Cerebellar nuclear complex (tissue), 1 donor: ENCODE data around the gene APLF.
"Not testable (repeated sequence)": the region's sequence is repeated elsewhere in the genome, so short reads cannot be mapped to it uniquely, and the experiment has no call there.

Source experiments
- DNase-seq, 2 experiments: peaks; one replicate each; lab custom pipeline; 2025; lab: John Stamatoyannopoulos, UW

APLF gene

DNA sequence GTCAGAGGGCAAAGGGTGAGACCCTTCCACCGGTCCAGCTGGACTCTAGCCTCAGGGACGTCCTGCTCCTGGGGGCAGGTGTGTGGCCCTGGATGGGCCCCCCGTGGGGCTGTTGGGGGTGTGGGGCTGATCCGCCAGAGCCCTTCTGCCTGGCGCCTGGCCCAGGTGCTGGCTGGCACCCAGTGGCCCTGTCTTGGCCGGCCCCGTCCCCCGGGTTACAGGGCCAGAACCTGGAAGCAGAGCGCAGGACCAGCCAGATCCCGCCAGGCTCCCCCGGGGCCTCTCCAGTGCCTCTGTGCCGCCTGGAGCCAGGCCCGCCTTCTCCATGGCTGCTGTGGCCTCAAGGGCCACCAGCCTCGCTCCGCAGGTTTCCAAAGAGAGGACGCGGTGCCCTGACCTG, 62.3 kb downstream of the APLF start:
- DNase-seq = not testable (repeated sequence)

DNA sequence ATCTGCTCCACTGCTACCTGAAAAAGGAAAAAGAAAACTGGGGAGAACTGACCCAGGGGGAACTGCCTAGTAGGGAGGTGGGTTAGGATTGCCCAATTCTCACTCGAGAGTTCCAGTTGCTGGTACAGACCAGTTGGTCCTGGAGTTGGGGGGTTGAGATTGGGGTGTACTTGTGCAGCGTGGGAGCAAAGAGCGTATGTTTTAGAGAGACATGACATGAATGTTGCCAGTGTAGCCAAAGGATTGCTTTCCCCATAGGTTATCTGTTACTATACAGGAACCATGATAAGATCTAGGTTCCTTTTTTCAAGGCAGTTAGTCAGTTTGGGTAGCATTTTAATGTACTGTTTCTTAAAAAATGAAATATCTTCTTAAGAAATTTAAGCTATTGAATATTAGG, 68.6 kb downstream of the APLF start:
- no peak for DNase-seq

DNA sequence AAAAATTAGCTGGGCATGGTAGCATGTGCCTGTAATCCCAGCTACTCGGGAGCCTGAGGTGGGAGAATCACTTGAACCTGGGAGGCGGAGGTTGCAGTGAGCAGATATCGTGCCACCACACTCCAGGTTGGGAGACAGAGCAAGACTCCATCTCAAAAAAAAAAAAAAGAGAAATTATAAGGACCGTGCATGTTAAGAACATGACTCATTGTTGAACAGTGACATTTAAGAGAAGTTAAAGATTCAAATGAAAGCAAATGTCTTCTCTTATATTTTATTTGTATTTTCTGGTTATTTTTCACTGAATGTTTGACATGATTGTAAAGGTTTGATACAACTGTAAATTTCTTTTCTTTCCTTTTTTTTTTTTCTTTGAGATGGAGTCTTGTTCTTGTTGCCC, 69.6 kb downstream of the APLF start:
- DNase-seq = no peak

DNA sequence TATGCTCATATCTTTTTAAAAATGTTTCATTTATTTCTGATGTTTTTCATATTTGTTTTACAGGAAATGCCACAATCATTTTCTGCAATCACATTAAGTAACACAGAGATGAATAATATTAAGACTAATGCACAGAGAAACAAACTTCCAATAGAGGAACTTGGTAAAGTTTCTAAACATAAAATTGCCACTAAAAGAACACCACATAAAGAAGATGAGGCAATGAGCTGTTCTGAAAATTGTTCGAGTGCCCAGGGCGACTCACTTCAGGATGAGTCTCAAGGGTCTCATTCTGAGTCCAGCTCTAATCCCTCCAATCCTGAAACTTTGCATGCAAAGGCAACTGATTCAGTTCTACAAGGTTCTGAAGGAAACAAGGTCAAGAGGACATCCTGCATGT, 70.4 kb downstream of the APLF start:
- no peak for DNase-seq

DNA sequence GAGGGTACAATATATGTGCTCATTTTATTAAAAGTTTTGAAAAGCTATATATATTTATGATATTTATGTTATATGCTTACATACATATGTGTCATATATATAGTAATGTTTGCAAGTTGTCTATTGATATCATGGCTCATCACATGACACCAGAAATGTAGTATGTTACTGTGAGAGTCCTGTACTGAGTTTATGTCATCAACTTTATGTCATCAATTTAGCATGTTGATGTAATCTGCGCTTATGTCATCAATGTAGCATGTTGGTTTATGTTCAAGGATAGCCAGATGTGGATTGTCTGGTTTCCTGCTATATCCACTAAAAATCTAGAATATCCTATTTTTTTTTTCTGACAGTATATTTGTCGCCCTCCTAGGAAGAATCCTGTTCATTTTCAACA, 77.4 kb downstream of the APLF start:
- no peak for DNase-seq

DNA sequence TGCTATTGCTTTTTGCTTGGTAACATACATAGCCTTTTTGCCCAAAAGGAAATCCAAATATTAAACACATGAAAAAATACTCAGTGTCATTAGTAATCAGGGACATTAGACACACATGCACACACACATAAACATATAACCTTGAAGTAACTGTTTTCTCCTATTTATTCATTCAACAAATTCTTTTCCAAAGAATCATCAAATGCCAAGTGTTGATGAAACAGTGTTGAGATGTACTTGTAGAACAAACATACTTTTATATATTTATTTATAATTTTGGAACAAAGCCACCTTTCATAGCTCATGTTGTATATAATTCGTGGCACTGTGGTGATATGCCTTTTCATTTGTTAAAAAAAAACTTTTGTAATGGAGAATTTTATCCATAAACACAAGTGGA, 81.0 kb downstream of the APLF start:
- DNase-seq = no peak

DNA sequence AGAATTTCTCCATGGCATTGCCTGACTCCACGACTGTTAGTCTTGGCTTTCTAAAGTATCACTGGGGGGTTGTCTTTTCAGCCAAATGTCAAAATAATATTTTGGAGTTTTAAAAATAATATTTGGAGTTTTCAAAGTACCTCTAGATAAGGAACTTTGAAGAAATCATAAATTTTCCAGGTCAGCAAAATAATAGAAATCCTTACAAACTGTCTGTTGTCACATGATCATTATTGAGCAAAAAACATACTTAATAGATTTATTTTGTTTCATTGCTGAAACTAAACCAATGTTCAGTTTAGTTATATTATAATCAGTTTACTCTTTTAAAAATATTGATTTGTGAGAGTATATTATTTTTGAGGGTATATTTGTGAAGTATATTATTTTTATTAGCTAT, 85.7 kb downstream of the APLF start:
- no peak for DNase-seq

DNA sequence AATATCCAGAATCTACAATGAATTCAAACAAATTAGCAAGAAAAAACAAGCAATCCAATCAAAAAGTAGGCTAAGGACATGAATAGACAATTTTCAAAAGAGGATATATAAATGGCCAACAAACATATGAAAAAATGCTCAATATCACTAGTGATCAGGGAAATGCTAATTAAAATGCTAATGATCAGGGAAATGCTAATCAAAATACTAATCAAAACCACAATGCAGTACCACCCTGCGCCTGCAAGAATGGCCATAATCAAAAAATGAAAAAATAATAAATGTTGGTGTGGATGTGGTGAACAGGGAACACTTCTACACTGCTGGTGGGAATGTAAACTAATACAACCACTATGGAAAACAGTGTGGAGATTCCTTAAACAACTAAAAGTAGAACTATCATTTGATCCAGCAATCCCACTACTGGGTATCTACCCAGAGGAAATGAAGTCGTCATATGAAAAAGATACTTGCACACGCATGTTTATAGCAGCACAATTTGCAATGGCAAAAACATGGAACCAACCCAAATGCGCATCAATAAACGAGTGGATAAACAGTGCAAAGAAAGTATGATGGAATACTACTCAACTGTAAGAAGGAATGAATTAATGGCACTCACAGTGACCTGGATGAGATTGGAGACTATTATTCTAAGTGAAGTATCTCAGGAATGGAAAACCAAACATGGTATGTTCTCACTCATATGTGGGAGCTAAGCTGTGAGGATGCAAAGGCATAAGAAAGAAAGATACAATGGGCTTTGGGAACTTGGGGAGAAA, 88.2 kb downstream of the APLF start:
- not testable (repeated sequence) for DNase-seq

DNA sequence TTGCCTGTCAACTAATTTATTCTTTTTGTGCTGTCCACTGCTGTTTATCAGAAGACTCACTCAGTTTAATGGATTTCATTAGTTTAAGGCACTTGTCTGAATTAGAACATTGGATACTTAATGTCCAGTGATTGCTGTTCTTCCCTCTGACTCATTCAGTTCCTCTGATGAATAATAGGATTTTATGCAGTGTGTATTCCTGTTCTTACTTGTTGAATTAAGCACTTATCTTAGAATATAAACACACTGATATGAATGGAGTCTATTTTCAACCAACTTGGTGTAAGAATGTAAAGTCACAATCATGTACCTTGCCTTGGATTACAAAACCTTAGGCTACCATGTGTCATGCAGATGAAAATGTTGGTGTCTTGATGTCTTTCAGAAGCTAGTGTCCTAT, 89.0 kb downstream of the APLF start:
- DNase-seq = no peak

DNA sequence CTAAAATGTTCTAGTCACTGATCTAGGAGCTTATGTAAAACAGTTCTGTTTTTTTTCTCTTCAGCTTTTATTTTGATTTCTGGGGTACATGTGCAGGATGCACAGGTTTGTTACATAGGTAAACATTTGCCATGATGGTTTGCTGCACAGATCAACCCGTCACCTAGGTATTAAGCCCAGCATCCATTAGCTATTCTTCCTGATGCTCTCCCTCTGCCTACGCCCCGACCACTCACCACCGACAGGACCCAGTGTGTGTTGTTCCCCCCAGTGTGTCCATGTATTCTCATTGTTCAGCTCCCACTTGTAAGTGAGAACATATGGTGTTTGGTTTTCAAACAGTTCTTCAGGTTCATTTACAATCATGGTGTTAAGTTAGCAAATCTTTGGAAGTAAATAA, 91.2 kb downstream of the APLF start:
- DNase-seq = no peak

DNA sequence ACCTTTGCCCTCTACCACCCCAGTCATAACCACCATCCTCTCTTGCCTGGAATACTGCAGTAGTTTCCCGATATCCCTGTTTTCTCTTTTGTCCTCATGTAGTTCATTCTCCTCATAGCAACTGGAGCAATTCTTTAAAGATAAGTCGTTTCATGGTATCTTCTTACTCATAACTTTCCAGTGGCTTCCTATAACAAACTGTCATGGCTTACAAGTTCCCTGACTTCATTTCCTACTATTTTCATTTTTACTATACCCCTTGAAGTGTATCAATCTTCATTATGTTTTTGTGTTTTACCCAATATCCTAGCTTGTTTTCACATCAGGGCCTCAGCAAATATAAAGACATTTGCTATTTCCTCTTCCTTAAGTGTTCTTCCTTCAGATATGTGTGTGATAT, 92.3 kb downstream of the APLF start:
- DNase-seq = no peak

DNA sequence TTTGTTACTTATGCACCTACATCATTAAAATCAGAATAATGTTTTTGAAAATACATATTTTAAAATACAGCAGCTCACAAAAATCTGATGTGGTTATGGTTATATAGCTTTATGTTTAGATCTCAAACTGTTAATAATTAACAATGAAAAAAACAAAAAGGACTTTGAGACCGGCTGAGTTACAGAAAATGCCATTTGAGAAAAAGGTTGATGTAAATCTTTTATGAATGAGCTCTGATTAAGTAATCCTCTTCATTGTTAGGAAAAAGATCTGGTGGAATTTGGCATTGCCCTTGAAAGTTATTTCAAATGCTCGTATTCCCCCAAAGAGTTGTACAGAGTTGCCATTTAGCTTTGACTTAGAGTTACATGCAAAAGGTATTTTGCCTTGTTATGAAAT, 93.2 kb downstream of the APLF start:
- no peak for DNase-seq

DNA sequence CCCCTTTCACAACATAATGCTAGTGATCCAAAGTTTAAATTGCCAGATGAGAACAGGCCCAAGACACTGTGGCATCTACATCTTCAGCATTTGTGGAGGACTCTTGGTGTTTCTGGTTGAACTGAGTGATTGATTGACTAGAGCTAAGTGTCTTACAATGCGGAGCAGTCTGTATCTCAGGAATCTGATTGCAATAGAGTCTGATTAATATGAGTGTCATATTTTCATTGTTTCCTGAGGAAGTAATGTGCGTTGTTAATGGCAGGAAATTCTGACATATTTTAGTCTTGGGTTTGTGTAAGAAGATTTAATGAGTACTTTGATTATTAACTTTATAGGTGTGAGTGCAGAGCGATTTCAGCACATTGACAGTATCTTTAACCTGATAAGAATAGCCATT, 94.0 kb downstream of the APLF start:
- DNase-seq = no peak

DNA sequence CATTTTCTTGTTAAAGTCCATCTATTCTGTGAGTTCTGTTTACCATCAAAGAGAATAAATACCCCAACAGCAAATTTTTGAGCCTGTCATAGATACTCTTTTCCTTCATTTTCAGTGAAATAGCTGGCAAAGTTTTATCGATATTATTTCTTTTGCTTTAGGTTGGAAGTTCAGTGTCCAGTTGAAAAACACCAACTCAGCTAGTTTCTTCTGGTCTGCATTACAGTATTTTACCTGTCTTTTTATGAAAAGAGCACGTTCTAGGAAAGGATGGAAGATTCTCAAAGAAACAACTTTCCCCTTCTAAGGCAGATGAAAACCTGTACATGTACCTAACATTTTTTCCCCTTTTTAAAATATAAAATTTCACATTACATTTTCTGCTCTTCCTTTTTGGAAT, 95.5 kb downstream of the APLF start:
- DNase-seq = no peak

DNA sequence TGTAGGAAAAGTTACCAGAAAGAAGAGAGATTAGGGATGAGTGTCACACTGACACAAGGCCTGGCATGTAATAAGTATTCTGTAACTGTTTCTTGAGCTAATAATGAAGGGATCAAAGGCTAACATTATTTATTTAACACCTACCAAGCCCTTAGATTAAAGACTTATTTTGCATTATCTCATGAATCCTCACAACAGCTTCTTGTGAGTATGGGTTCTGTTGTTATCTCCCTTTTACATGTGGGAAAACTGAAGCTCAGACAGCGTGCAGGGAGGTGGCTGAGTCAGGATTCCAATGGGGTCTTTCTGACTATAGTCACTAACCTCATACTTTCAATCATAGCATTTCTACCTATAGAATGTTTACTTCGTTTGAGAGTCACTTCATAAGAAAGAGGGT, 97.0 kb downstream of the APLF start:
- no peak for DNase-seq

DNA sequence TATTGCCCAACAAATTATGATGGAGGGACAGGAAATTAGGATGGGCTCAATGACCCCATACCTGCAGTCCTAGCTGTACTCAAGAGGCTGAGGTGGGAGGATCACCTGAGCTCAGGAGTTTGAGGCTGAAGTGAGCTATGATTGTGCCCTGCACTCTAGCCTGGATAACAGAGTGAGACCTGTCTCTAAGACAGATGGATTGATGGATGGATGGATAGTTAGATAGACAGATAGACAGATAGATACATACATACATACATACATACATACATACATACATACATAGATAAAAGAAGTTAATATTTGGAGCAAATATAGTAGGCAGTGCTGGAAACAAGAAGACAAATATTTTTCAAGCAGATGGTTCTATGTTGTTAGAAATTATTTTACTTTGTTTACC, 97.9 kb downstream of the APLF start:
- no peak for DNase-seq

DNA sequence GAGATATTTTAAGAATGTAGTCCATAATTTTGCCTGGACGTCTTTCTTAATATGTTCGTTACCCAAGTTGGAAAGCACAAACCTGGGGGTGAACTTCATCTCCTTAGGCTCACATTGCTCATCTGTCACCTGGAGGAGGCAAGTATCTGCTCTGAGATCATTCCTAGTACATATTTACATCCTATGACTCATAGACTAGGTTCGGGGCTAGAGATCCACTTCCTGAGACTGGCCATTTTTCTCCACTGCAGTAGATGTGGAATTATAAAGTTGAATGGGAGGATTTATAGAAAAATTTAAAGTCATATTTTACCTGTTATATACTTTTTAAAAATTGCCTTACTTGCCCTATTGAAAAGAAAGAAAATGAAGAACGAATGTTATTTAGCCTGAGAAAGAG, 98.5 kb downstream of the APLF start:
- DNase-seq = no peak

DNA sequence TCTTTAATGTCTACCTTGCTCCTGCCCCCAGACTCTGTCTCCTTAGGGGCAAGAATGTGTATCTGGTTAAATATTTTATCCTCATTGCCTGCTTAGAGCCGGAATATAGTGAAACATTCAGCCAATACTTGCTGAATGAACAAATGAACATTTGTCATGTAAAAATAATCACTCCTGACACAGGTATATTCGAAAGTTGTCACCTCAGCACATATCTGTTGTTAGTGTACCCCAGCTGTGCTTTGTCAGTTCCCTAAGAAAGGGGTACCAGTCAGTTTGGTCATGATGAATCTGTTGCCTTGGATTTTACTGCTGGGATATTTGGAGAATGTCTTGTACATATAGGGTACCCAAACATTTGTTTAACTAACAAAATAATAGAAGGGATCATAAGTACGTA, 99.0 kb downstream of the APLF start:
- DNase-seq = no peak

DNA sequence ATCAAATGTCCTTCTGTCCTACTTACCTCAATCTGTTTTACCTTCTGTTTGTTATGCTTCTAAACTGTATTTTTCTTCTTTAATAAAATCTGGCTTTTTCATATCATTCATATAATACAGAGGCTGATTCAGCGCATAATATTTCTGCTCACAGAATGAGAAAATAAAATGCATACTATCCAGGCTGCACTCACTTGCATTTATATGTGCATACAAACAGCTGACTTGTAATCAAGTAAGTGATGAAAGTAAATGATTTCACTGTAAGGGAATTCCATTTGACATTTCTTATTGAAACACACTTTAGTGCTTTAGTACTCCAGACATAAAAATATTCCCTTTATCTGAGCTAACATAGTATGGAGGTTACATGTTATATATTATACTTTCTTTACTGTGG, 100.7 kb downstream of the APLF start:
- no peak for DNase-seq

DNA sequence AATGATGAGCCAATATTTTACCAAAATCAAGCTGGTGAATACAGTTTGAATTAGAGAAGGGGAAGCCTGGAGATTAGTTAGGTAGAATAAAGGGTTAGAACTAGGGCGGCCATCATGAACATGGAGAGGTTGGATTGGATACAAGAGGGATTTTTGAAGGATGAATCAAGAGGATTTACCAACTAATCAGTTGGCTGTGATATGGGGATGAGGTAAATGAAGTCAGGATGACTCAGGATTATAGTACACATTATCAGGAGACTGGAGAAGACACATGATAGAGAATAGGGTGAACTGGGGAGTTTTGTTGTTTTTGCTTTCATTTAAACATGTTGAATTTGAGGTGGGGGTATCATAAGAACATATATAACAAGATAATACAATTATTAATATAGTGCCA, 102.2 kb downstream of the APLF start:
- no peak for DNase-seq

DNA sequence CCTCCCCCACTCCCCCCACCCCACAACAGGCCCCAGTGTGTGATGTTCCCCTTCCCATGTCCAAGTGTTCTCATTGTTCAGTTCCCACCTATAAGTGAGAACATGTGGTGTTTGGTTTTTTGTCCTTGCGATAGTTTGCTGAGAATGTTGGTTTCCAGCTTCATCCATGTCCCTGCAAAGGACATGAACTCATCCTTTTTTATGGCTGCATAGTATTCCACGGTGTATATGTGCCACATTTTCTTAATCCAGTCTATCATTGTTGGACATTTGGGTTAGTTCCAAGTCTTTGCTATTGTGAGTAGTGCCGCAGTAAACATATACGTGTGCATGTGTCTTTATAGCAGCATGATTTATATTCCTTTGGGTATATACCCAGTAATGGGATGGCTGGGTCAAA, 103.0 kb downstream of the APLF start:
- DNase-seq = not testable (repeated sequence)

DNA sequence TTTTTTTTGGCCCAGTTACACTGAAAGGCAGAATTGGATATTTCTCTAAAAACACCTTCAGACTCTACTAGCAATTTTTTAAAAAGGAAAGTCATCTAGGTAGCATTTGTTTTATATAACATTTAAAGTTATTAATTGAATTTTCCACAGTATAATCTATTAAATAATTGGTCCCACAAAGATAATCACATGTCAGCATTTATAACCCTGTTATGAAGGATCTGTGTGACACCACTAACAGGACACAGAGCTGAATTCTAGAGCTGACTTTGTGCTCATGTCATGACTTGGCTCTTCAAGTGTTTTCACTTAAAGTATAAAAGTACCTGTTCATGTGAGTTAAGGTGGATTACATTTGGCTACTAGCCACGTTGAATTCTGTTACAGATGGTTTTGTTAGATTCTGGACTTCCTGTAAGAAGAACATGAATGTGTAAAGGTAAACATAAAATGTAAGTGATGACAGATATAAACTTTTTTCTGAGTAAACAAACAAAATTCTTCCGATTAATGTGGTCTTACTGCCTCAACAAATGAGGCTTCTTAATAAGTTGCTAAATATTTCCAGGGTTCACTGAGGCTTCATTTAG, 106.9 kb downstream of the APLF start:
- no peak for DNase-seq

DNA sequence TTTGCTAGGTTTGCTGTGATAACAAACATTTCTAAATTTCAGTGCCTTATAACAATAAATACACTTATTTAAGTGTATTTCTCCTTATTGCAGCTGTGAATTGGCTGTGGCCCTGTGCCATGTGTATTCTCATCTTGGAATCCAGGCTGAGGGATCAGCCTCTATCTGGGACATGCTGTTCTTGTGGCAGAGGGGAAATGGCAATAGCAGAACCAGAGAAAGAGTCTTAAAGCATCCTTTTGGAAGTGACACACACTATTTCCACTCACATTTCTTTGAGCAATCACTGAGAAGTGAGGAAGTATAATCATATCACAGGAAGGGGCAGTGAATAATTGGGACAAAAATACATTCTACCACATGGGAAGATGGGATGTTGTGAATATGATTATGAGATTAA, 109.8 kb downstream of the APLF start:
- no peak for DNase-seq

DNA sequence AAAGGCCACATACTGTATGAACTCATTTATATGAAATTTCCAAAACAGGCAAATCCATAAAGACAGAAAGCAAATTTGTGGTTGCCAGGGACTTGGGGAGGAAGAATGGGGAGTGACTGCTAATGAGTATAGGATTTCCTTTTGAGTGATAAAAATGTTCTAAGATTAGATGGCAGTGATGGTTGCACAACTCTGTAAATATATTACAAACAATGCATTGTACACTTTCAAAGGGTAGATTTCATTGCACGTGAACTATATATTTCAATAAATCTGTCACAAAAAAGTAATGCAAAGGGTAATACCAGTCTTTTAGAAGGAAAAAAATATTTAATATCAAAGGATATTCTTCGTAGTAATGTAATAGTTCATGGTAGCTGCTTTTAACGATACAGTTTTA, 112.3 kb downstream of the APLF start:
- no peak for DNase-seq
